ENCODE data around the gene NEK6.

DNA sequence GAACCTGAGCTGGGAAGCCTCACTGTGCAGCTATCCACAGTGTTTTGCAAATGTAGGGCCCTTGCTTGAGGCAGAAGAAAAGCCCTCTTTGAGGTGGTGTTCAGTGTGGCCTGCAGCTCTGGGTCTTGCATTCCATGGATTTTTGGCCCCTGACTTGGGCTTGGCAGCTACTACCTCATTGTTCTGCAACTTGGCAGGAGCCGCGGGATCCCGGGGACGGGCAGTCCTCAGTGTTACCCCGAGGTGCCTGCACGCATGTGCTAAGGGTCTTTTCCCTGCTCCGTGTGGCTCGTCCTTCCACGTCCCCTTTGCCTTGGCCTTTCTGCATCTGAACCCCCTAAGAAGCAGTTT lies 39.8 kb downstream of the NEK6 start:
- TF ChIP-seq, protein P1, sequence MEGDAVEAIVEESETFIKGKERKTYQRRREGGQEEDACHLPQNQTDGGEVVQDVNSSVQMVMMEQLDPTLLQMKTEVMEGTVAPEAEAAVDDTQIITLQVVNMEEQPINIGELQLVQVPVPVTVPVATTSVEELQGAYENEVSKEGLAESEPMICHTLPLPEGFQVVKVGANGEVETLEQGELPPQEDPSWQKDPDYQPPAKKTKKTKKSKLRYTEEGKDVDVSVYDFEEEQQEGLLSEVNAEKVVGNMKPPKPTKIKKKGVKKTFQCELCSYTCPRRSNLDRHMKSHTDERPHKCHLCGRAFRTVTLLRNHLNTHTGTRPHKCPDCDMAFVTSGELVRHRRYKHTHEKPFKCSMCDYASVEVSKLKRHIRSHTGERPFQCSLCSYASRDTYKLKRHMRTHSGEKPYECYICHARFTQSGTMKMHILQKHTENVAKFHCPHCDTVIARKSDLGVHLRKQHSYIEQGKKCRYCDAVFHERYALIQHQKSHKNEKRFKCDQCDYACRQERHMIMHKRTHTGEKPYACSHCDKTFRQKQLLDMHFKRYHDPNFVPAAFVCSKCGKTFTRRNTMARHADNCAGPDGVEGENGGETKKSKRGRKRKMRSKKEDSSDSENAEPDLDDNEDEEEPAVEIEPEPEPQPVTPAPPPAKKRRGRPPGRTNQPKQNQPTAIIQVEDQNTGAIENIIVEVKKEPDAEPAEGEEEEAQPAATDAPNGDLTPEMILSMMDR (IDR thresholded peaks at IDR 0.05; ENCODE audit: low read depth, low read length), result no peak
- TF ChIP-seq EZH2phosphoT487 (IDR thresholded peaks at IDR 0.05; ENCODE audit: low read depth), result no peak
